PFSK-1 (cell line): ENCODE results near the gene GNB1.

Experiments used
- FOXP2 ChIP-seq: optimal IDR thresholded peaks from 2 replicates; pipeline ENCODE3; 2011; ENCODE audit warnings: borderline replicate concordance, control low read depth, inconsistent platforms; ENCODE audit not compliant: insufficient read depth; ENCODE audit errors: extremely low read length, extremely low read depth
- POLR2AphosphoS5 ChIP-seq: IDR thresholded peaks from 2 replicates; pipeline ENCODE4 v1.6.1; 2012; ENCODE audit warnings: low read depth, mild to moderate bottlenecking, control low read depth, low read length, moderate library complexity
- SIN3A ChIP-seq: IDR thresholded peaks from 2 replicates; pipeline ENCODE4 v1.6.1; 2012; ENCODE audit warnings: mild to moderate bottlenecking, low read length, moderate library complexity, borderline replicate concordance; ENCODE audit not compliant: insufficient read depth
- TAF1 ChIP-seq: IDR thresholded peaks from 2 replicates; pipeline ENCODE4 v1.6.1; 2012; ENCODE audit warnings: low read length, control low read depth, borderline replicate concordance; ENCODE audit not compliant: insufficient read depth
- TF ChIP-seq, protein P1 (sequence below), 2 experiments: IDR thresholded peaks; 2 replicates each; pipeline versions ENCODE4 v1.6.1 to v1.8.0; 2011 to 2012; ENCODE audit warnings: low read depth in 2 of 2, low read length in 2 of 2, control low read depth in 1 of 2, inconsistent platforms in 1 of 2, mild to moderate bottlenecking in 1 of 2, moderate library complexity in 1 of 2; ENCODE audit not compliant: insufficient read depth in 1 of 2

GRCh38 chr1:1764876-1765470 is 125.9 kb downstream of the GNB1 start:
- TF ChIP-seq, protein P1, sequence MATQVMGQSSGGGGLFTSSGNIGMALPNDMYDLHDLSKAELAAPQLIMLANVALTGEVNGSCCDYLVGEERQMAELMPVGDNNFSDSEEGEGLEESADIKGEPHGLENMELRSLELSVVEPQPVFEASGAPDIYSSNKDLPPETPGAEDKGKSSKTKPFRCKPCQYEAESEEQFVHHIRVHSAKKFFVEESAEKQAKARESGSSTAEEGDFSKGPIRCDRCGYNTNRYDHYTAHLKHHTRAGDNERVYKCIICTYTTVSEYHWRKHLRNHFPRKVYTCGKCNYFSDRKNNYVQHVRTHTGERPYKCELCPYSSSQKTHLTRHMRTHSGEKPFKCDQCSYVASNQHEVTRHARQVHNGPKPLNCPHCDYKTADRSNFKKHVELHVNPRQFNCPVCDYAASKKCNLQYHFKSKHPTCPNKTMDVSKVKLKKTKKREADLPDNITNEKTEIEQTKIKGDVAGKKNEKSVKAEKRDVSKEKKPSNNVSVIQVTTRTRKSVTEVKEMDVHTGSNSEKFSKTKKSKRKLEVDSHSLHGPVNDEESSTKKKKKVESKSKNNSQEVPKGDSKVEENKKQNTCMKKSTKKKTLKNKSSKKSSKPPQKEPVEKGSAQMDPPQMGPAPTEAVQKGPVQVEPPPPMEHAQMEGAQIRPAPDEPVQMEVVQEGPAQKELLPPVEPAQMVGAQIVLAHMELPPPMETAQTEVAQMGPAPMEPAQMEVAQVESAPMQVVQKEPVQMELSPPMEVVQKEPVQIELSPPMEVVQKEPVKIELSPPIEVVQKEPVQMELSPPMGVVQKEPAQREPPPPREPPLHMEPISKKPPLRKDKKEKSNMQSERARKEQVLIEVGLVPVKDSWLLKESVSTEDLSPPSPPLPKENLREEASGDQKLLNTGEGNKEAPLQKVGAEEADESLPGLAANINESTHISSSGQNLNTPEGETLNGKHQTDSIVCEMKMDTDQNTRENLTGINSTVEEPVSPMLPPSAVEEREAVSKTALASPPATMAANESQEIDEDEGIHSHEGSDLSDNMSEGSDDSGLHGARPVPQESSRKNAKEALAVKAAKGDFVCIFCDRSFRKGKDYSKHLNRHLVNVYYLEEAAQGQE (IDR thresholded peaks at IDR 0.05; ENCODE audit: insufficient read depth in 1 of 2, low read depth in 2 of 2, low read length in 2 of 2), result no peak
- TF ChIP-seq SIN3A (no peak), TAF1 (no peak), POLR2AphosphoS5 (no peak), FOXP2 (no peak)
